Astrocyte (in vitro differentiated cells and primary cell): ENCODE results near the gene COA1. TPM values are rescaled to one million over a fixed set of nuclear protein-coding genes. Genes with fewer than 3 reads are reported as not detected.

Experiments
- DNase-seq: peaks from one replicate; pipeline ENCODE4 v3.0.0-alpha.2; 2010; ENCODE audit warnings: low read depth
- FAIRE-seq: peaks from 2 replicates; lab custom pipeline; 2011; peaks lifted over from hg19 to GRCh38; lab: Jason Lieb, UNC
- H2AFZ ChIP-seq: 2 replicates; pipeline ENCODE4 v1.6.0; 2012; ENCODE audit warnings: low read depth, low read length, inconsistent platforms
- H3K27ac ChIP-seq: 2 replicates; pipeline ENCODE4 v1.5.1; 2011; ENCODE audit warnings: low read depth, low read length, inconsistent platforms
- H3K27me3 ChIP-seq: 2 replicates; pipeline ENCODE4 v1.6.0; 2011; ENCODE audit warnings: low read length, inconsistent platforms; ENCODE audit not compliant: insufficient read depth
- H3K36me3 ChIP-seq: 2 replicates; pipeline ENCODE4 v1.5.1; 2011; ENCODE audit warnings: low read length, inconsistent platforms; ENCODE audit not compliant: insufficient read depth
- H3K4me1 ChIP-seq: 2 replicates; pipeline ENCODE4 v1.5.1; 2011; ENCODE audit warnings: low read length, inconsistent platforms; ENCODE audit not compliant: insufficient read depth
- H3K4me2 ChIP-seq: 2 replicates; pipeline ENCODE4 v1.6.0; 2012; ENCODE audit warnings: low read length, inconsistent platforms
- H3K4me3 ChIP-seq: 2 replicates; pipeline ENCODE4 v1.5.1; 2011; ENCODE audit warnings: low read depth, mild to moderate bottlenecking, low read length, inconsistent platforms; ENCODE audit not compliant: insufficient read depth
- H3K79me2 ChIP-seq: 2 replicates; pipeline ENCODE4 v1.6.0; 2012; ENCODE audit warnings: mild to moderate bottlenecking, low read length, inconsistent platforms; ENCODE audit not compliant: insufficient read depth
- H3K9ac ChIP-seq: 2 replicates; pipeline ENCODE4 v1.6.0; 2012; ENCODE audit warnings: mild to moderate bottlenecking, low read length, inconsistent platforms
- H3K9me3 ChIP-seq: 2 replicates; pipeline ENCODE4 v1.5.1; 2012; ENCODE audit warnings: low read depth, mild to moderate bottlenecking, low read length, inconsistent platforms; ENCODE audit not compliant: insufficient read depth
- H4K20me1 ChIP-seq: 2 replicates; pipeline ENCODE4 v1.6.0; 2012; ENCODE audit warnings: low read length, inconsistent platforms; ENCODE audit not compliant: insufficient read depth
- H3K27ac Mint-ChIP-seq: one replicate; pipeline ENCODE4 v1.8.0; 2021; ENCODE audit warnings: mild to moderate bottlenecking, mixed read lengths; ENCODE audit not compliant: unreplicated experiment
- H3K27me3 Mint-ChIP-seq: one replicate; pipeline ENCODE4 v1.8.0; 2021; ENCODE audit warnings: low read depth, mixed read lengths; ENCODE audit not compliant: unreplicated experiment
- H3K36me3 Mint-ChIP-seq: one replicate; pipeline ENCODE4 v1.8.0; 2021; ENCODE audit warnings: low read depth, mixed read lengths; ENCODE audit not compliant: unreplicated experiment
- H3K4me1 Mint-ChIP-seq: one replicate; pipeline ENCODE4 v1.8.0; 2021; ENCODE audit warnings: low read depth, mixed read lengths; ENCODE audit not compliant: unreplicated experiment
- H3K4me3 Mint-ChIP-seq: one replicate; pipeline ENCODE4 v1.8.0; 2021; ENCODE audit warnings: mild to moderate bottlenecking, moderate library complexity, mixed read lengths; ENCODE audit not compliant: unreplicated experiment
- H3K9me3 Mint-ChIP-seq: one replicate; pipeline ENCODE4 v1.8.0; 2021; ENCODE audit warnings: mild to moderate bottlenecking, mixed read lengths; ENCODE audit not compliant: unreplicated experiment
- EZH2 ChIP-seq: IDR thresholded peaks from 2 replicates; pipeline ENCODE4 v1.6.1; 2012; ENCODE audit warnings: mild to moderate bottlenecking, low read length, inconsistent platforms; ENCODE audit not compliant: insufficient read depth
- total RNA-seq: library from RNA; stranded (reverse); gene quantifications from 2 replicates; pipeline ENCODE4 v1.2.1, GENCODE V29; 2021
- TF ChIP-seq, protein P1 (sequence below): IDR thresholded peaks from 2 replicates; pipeline ENCODE4 v1.5.1; 2011; ENCODE audit warnings: low read depth, mild to moderate bottlenecking, inconsistent platforms, low read length, moderate library complexity; ENCODE audit not compliant: insufficient read depth

COA1 gene
- total RNA-seq, 1 donor from 2014 or later = 47.0 TPM

GRCh38 chr7:43771573-43771972 lies 42.2 kb upstream of the COA1 start:
- H3K4me2 ChIP-seq = no peak overlapping the region
- no peak overlapping the region for H3K9ac ChIP-seq
- no peaks in the 10 kb centered on the region for H3K36me3 ChIP-seq
- no peak for FAIRE-seq
- no peaks in the 10 kb centered on the region for H3K79me2 ChIP-seq
- DNase-seq = no peak
- no peak overlapping the region for H3K27ac Mint-ChIP-seq
- H2AFZ ChIP-seq = no peak overlapping the region
- TF ChIP-seq EZH2 = no peak
- TF ChIP-seq, protein P1, sequence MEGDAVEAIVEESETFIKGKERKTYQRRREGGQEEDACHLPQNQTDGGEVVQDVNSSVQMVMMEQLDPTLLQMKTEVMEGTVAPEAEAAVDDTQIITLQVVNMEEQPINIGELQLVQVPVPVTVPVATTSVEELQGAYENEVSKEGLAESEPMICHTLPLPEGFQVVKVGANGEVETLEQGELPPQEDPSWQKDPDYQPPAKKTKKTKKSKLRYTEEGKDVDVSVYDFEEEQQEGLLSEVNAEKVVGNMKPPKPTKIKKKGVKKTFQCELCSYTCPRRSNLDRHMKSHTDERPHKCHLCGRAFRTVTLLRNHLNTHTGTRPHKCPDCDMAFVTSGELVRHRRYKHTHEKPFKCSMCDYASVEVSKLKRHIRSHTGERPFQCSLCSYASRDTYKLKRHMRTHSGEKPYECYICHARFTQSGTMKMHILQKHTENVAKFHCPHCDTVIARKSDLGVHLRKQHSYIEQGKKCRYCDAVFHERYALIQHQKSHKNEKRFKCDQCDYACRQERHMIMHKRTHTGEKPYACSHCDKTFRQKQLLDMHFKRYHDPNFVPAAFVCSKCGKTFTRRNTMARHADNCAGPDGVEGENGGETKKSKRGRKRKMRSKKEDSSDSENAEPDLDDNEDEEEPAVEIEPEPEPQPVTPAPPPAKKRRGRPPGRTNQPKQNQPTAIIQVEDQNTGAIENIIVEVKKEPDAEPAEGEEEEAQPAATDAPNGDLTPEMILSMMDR = no peak
- no peaks in the 10 kb centered on the region for H3K9me3 ChIP-seq
- no peak overlapping the region for H3K4me3 Mint-ChIP-seq
- no peak overlapping the region for H3K4me3 ChIP-seq
- peaks cover 23% of the 10 kb centered on the region for H3K36me3 Mint-ChIP-seq
- H3K9me3 Mint-ChIP-seq = peaks cover 12% of the 10 kb centered on the region
- peaks cover 21% of the 10 kb centered on the region for H4K20me1 ChIP-seq
- H3K27me3 Mint-ChIP-seq = no peaks in the 10 kb centered on the region
- H3K27ac ChIP-seq = no peak overlapping the region
- H3K27me3 ChIP-seq = no peaks in the 10 kb centered on the region
- H3K4me1 ChIP-seq = no peaks in the 10 kb centered on the region
- H3K4me1 Mint-ChIP-seq = no peaks in the 10 kb centered on the region

DNA sequence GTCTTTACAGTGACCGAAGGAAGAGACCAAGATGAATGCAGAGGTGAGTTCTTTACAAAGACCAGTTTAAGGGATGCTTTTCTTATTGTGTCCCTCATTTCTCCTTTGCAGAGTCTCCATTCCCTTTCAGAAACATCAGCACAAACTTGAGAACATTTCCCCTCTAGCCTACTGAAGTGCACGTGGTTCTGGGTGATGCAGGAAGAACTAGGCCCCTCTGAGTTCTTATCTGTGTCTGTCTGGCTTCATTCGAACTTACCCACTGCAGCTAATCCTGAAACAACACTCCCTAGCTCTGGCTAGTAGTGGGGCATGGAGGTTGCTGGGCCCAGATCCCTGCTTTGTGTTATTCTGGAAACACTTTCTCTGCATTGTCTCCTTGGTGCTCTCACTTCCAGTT lies 41.8 kb upstream of the COA1 start:
- Histone ChIP-seq H3K36me3 (no peaks in the 10 kb centered on the region), H4K20me1 (peaks cover 22% of the 10 kb centered on the region), H3K27me3 (no peaks in the 10 kb centered on the region), H3K79me2 (no peaks in the 10 kb centered on the region), H3K4me3 (no peak overlapping the region), H2AFZ (no peak overlapping the region), H3K27ac (no peak overlapping the region), H3K4me2 (no peak overlapping the region), H3K9ac (no peak overlapping the region), H3K4me1 (no peaks in the 10 kb centered on the region), H3K9me3 (no peaks in the 10 kb centered on the region)
- H3K9me3 Mint-ChIP-seq = peaks cover 9% of the 10 kb centered on the region
- H3K4me1 Mint-ChIP-seq = no peaks in the 10 kb centered on the region
- peaks cover 20% of the 10 kb centered on the region for H3K36me3 Mint-ChIP-seq
- DNase-seq (no peak), FAIRE-seq (no peak)
- H3K27ac Mint-ChIP-seq = no peak overlapping the region
- no peak overlapping the region for H3K4me3 Mint-ChIP-seq
- H3K27me3 Mint-ChIP-seq = no peaks in the 10 kb centered on the region
- TF ChIP-seq, protein P1 = no peak
- TF ChIP-seq EZH2 = no peak

DNA sequence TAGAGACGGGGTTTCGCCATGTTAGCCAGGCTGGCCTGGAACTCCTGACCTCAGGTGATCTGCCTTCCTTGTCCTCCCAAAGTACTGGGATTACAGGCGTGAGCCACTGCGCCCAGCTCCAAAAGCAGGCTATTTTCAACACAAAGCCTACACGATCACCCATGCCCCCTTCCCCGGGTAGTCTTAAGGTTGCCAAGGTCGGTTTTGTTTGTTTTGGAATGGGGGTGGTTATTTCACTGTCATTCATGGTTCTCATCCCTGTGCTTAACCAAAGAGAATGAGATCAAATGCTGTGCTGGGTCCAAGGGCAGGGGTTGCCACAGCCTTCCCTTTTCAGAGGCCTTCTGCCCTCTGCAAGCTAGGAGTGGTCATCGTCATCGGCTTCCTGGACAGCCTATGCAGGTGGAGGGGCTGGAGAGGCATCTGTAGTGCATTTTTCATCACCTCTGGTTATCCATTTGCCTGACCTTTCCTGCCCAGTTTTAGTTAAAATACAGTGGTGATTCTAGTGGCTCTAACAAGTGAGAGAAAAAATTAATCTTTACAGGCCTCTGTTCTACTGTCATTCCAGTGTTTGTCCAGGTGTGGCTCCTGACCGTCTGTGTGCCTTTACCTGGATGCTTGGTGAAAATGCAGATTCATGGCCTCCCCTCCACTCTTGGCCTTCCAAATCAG lies 40.6 kb upstream of the COA1 start:
- Histone ChIP-seq H3K4me2 (no peak overlapping the region), H3K27ac (no peak overlapping the region), H3K9ac (no peak overlapping the region), H2AFZ (no peak overlapping the region), H3K36me3 (no peaks in the 10 kb centered on the region), H3K4me1 (no peaks in the 10 kb centered on the region), H4K20me1 (peaks cover 23% of the 10 kb centered on the region), H3K27me3 (no peaks in the 10 kb centered on the region), H3K79me2 (no peaks in the 10 kb centered on the region), H3K9me3 (no peaks in the 10 kb centered on the region), H3K4me3 (no peak overlapping the region)
- peaks cover under 1% of the 10 kb centered on the region for H3K4me1 Mint-ChIP-seq
- no peak overlapping the region for H3K27ac Mint-ChIP-seq
- H3K9me3 Mint-ChIP-seq = peaks cover 7% of the 10 kb centered on the region
- peaks cover 20% of the 10 kb centered on the region for H3K36me3 Mint-ChIP-seq
- no peaks in the 10 kb centered on the region for H3K27me3 Mint-ChIP-seq
- no peak overlapping the region for H3K4me3 Mint-ChIP-seq
- DNase-seq = no peak
- TF ChIP-seq, protein P1 = no peak
- FAIRE-seq = no peak
